ENCODE data around the gene TMEM212.
"Not testable (repeated sequence)": the region's sequence is repeated elsewhere in the genome, so short reads cannot be mapped to it uniquely, and the experiment has no call there.

TMEM212 gene

GRCh38 chr3:171890398-171890797 is 47.2 kb downstream of the TMEM212 start:
- no peak for DNase-seq (ENCODE audit: low spot score)

GRCh38 chr3:171892457-171892856 is 49.3 kb downstream of the TMEM212 start:
- no peak for DNase-seq (ENCODE audit: low spot score)

GRCh38 chr3:171895291-171895690 is 52.1 kb downstream of the TMEM212 start:
- DNase-seq (ENCODE audit: low spot score) = no peak

DNA sequence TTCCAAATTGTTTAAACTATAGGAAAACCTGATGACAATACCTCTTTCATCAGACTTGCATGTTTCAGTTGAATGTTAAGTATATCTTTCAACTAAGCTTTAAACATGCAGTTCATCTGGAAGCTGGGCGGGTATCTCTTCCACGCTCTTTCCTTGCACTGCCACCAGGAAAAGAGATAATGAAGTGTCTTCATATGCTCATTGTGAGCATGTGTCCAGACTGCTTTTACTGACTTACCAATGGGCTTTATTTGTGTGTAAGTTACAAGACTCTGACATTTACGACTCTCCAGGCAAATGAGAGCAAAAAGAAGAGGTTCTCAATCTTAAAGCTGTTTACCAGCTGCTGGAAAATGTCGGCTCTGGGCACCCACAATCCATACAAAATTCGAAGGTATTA is 52.8 kb downstream of the TMEM212 start:
- DNase-seq (ENCODE audit: low spot score) = no peak

DNA sequence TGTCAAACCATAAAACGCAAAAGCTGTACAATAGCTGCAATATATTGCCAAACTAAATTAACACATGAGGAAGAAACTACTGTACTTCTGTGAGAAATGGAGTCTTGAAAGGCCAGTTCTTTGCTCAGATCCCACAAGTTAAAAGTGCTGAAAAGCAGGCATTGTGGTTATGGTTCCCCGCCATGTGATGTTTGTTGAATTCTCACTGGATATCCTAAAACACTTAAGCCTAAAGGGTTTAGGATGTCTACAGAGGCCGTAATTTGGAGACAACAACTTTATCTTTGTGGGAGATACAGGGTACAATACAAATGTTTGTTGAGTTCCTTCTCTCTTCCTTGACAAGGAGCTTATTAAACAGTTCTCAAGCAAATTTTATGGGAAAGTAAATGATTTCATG is 53.2 kb downstream of the TMEM212 start:
- DNase-seq (ENCODE audit: low spot score) = no peak

DNA sequence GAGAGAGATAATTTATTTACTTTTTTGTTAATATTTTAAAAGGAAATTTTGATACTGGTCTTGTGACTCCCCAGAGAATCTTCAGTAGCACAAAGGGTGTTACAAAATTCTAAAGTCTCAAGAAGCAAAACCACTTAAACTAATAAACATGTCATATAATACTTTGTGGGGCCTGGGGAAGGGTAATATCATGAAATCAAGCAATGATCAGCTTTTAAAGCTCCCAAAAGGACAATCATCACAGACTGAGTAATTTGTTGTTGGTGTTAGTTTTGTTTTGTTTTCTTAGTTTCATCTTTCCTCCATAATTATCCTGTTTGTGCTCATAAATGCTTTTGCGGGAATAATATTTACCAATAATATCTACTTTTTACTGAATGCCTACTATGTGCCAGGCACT is 55.0 kb downstream of the TMEM212 start:
- no peak for DNase-seq (ENCODE audit: low spot score)

DNA sequence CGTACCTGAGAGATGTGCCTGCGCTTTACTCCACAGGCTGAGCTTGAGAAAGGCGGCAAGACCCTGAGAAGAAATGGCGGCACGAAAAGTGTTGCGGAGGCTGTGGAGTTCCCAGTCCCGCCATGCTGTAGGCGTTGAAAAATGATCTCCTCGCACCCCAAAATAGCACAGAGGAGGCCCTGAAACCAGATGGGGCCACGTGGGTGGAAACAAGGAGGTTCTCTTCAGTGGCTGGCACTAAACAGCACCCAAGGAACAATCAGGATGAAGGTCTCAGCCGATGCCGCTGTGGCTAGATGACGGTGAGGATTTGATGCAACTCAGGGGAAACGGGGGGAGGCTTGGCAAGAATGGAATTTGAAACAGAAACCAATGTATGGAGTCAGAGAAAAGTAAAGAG is 57.3 kb downstream of the TMEM212 start:
- DNase-seq (ENCODE audit: low spot score) = no peak

DNA sequence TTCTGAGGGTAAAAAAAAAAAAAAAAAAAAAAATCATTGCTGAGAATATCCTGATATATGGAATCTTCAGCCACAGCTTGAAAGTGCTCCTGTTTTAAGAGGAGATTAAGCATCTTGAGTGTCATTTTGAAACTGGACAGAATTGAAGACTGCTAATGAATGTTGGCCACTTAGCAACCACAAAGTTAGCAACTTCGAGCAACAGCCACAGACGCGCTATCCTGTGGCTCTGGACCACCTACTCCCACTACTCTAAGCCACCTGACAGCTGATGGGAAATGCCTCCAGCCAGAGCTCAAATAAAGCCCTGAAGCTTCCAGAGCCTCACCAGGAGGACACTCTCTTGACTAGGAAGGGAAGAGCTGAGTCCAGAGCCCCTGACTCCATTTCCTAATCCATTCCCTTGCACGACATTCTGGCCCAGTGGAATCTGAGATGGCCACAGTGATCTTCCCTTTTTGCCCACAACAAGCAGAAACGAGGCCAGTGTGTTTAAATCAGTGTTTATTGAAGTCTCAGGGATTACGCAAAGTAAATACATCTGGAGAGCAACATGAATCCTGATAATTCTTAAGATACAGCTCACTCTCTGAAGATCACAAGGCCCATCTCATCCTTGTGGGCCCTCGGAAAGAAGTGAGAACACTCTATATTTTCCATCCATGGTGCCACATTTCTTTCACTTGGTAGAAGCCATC is 58.6 kb downstream of the TMEM212 start:
- DNase-seq (ENCODE audit: low spot score) = no peak

DNA sequence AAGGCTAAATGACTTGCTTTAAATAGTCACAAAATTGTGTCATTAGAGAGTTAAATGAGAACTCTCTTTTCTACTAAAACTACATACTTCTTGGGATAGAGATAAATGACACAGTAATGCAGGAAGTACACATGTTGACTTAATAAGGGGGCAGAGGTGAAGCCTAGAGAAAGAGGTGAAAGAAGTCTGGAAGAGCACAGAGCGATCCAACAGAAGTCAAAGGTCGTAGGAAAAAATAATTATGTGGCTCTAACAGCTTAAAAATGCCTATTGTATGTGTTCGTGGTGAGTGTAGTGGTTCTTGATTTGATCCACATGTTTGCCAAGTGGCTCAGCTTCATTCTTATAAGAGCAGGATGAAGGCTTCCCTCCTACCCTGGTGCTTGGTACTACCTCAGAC is 61.7 kb downstream of the TMEM212 start:
- no peak for DNase-seq (ENCODE audit: low spot score)

DNA sequence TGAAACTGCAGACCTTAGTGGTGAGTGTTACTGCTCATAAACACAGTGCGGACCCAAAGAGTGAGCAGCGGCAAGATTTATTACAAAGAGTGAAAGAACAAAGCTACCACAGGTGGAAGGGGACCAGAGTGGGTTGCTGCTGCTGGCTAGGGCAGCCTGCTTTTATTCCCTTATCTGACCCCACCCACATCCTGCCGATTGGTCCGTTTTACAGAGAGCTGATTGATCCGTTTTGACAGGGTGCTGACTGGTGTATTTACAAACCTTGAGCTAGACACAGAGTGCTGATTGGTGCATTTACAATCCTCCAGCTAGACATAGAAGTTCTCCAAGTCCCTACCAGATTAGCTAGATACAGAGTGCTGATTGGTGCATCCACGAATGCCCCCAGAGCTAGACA is 63.4 kb downstream of the TMEM212 start:
- not testable (repeated sequence) for DNase-seq (ENCODE audit: low spot score)

DNA sequence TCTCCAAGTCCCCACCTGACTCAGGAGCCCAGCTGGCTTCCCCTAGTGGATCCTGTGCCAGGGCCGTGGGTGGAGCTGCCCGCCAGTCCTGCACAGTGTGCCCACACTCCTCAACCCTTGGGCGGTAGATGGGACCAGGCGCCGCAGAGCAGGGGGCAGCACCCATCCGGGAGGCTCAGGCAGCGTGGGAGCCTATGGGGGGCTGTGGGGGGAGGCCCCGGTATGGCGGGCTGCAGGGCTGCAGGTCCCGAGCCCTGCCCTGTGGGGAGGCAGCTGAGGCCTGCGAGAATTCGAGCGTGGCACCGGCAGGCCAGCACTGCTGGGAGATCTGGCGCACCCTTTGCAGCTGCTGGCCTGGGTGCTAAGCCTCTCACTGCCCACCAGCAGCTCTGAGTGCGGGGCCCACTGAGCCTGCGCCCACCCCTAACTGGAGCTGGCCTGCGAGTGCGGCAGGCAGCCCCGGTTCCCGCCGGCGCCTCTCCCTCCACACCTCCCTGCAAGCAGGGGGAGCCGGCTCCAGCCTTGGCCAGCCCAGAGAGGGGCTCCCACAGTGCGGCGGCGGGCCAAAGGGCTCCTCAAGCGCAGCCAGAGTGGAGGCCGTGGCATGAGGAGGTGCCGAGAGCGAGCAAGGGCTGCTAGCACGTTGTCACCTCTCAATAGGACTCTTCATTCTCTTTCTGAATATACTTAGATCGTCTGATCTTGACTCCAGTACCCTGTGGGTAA is 64.0 kb downstream of the TMEM212 start:
- no peak for DNase-seq (ENCODE audit: low spot score)

DNA sequence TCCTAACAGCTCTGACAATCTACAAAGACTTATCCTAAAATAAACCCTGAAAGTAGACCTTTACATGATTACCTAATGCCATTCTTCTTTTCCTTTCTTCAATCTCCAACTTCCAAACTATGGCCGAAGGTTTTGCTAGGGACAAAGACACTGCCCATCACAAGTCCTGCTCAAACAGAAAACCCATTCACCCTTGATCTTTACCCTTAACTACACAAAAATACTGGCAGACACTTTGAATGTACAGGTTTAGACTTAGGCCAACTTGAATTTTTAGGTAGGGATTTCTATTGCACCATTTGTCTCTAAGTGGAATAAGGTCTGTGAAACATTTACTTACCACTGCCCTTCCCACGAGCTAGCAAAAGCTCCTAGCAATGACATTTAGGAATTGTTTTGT is 64.6 kb downstream of the TMEM212 start:
- no peak for DNase-seq (ENCODE audit: low spot score)

DNA sequence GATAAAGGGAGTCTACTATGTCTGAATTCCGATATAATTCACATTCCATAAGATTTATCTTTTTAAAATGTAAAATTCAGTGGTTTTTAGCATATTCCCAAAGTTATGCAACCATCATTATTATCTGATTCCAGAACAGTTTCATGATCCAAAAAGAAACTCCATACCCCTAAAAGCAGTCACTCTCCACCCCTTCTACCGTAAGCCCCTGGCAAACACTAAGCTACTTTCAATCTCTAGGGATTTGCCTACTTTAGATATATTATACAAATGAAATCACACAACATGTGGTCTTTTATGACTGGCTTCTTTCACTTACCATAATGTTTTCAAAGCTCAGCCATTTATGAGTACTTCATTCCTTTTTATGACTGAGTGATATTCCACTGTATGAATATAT is 65.6 kb downstream of the TMEM212 start:
- no peak for DNase-seq (ENCODE audit: low spot score)

Data from germinal center (tissue), 1 donor.